Adipose tissue (tissue), 3 donors: ENCODE measurements around the gene SPATA32. TPM values are rescaled to one million over a fixed set of nuclear protein-coding genes. Genes with fewer than 3 reads are reported as not detected.

Experiments used
- H3K27ac ChIP-seq: one replicate; pipeline ENCODE4 v1.5.1; 2013; ENCODE audit warnings: low read depth, low read length
- WGBS, 3 donors: extraction: QIAGEN DNeasy Blood & Tissue Kit; methylation state at CpG; one replicate each; pipeline ENCODE4 v1.1.7; 2013; 5-methylcytosine and 5-hydroxymethylcytosine counted together
- polyA plus RNA-seq, 3 donors: library from polyadenylated mRNA; stranded (reverse); fragments of 200-250 nt; gene quantifications; one replicate each; pipeline ENCODE4 v1.2.3, GENCODE V29; 2013
- donor health status: healthy with polysubstance abuse.
- donor health status: Bipolar disorder and iron deficiency.
- donor health status: healthy.

SPATA32 gene
- polyA plus RNA-seq, 3 donors = 0.05 to 0.07 TPM; not detected in 1

DNA sequence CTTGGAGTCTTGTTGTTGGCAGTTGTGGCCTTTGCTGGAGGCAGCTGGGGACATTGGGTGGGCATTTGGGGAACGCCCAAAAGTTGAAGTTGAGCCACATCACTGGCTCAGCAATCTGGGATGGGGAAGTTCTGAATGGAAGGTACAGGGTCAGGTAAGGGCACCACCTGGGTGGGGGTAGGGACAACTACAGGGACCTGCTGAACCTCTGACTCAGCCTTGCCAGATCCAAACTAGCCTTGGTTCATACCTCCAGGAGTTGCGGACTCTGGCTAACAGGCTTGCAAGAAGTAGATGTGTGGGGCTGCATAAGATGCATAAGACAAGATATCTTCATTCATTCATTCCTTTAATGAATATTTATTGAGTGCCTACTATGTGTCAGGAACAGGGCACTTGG, 24.2 kb downstream of the SPATA32 start:
- 94 to 96% (median 94%) methylated on average over 2 of the region's 2 CpGs for WGBS, 3 donors
- H3K27ac ChIP-seq = no peak overlapping the region

DNA sequence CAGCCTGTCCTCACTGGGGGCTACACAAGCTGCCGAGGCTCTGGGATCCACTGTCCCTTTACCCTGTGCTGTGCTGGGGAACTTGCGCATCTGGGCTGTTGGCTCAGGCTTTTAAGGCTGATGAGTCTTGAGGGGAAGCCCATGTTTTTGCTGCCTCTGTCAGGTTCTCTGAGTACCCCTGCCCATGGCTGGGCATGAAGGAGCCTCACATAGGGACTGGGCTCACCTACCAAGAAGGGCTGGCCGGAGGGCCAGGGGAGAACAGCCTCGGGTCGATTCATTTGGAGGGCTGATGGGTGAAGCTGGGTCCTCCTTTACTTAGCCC, 25.6 kb downstream of the SPATA32 start:
- WGBS, 3 donors = 73 to 88% (median 85%) methylated on average over 5 of the region's 5 CpGs
- H3K27ac ChIP-seq = no peak overlapping the region

DNA sequence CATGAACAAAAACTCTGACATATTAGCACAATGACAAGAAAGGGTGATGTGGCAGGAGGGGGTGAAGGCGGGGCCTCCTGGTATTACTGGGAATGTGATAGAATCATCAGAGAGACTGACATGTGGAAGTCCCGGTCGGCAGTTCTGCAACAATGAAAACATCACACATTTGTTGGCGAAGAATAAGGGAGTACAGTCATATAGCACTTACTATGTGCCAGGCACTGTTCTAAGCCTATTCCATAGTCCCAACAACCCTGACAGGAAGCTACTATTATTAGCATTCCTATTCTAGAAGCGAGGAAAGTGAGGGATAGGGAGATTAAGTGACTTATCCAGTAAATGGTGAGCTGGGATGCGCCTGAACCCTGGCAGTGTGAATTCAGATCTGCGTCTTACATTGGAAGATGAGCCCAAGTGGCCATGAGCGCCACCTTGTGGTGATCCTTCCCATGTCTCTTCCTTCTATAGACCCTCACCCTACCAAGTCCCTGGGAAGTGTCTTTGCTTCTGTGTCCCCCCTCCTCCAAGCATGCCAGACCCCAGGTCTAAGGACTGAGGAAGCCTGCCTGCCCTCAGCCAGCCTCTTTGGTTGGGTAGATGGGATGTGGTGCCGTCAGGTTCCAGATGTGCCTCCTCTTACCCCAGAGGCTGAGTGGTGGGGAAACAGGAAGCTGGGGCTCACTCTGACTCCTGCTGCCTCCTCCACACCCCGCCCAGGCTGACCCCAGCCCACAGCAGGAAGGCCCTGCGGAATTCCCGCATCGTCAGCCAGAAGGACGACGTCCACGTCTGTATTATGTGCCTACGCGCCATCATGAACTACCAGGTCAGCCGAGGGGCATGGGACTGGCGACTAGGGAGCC, 26.2 kb downstream of the SPATA32 start:
- H3K27ac ChIP-seq = no peak overlapping the region
- 46 to 57% (median 55%) methylated on average over 20 of the region's 20 CpGs for WGBS, 3 donors

DNA sequence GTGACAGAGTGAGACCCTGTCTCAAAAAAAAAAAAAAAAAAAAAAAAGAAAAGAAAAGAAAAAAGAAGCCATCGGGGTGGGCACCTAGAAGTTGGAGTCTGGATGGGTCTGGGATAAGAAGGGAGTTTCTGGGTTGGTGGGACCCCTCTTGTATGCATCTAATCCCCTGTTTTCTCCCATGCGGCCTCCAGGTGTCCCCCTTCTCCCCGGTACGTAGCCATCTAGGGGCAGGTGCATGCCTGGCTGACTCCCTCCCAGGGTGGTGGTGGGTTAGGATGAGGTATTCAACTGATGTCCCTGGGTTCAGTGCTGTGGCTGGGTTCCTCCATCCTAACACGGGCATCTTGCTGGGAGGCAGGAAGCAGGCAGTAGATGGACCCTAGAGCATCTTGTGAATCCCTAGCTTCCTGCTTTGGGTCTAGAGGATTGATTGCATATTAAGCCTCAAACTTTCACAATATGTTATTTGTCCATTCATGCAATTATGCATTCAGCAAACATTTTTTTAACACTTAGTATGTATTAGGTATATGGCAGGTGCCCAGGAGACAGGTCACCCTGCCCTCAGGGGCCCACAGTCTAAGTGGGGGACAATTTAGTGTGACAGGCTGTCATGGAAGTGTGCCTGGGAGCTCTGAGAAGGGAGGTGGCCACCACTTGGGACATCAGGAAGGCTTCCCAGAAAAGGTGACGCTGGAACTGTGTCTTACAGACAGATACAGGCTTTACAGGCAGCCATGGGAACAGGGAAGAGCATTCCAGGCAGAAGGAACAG, 27.1 kb downstream of the SPATA32 start:
- H3K27ac ChIP-seq = no peak overlapping the region
- 16 to 49% (median 38%) methylated on average over 6 of the region's 6 CpGs for WGBS, 3 donors

DNA sequence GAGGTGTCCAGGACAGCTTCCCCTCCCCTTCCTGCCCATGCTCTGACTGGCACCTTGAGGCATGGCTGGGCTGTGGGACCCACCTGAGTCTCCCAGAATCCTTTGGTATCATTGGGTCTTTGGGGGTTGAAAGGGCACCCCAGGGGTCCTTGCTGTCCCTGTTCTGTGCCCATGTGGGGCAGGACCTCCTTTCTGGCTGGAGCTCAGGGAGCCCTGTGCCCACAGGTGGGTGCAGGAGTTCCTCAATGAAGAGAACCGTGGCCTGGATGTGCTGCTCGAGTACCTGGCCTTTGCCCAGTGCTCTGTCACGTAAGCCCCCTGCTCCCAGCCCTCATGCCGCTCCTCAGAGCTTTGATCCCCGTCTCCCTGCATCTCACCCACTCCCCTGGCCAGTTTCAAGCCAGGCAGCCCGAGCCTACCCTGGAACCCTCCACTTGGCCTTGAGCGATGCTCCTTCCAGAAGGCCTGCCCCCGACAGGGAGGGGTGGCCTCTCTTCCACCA, 28.4 kb downstream of the SPATA32 start:
- no peak overlapping the region for H3K27ac ChIP-seq
- WGBS, 3 donors = 78 to 94% (median 91%) methylated on average over 8 of the region's 8 CpGs

DNA sequence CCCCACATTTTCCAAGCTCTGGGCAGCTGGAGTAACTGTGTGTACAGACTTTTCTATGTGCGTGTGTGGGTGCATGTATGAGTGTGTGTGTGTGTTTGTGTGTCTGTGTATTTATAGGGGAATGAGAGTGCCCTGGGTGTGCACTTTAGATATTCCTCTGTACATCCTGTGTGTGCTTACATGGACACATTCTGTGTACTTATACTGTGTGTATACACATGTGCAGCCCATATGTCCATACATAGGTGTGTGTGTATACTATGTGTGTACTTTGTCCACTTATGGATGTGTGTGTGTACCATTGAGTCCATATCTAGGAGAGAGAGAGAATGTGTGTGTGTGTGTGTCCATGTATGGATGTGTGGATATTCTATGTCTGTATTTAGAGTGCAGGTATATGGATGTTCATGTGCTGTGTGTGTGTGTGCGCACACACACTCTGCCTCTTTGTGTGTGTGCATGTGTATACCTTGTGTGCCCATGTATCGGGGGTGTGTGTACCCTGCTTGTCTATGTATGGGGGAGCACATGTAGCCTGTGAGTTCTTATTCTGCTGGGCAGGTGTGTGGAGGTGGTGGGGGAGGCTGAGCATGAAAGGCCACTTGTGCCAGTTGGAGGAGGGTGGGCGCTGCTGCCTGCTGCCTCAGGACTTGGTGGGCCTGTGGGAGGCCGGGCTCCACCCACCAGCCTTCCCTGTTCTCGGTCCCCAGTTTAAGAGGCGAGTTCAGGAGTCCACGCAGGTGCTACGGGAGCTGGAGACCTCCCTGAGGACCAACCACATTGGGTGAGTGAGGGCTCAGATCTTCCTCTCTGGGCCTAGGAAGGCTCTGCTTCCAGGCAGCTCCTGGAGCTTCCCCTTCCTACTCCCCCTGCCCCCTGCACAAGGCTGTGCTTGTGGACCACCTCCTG, 29.1 kb downstream of the SPATA32 start:
- WGBS, 3 donors = 93 to 96% (median 94%) methylated on average over 8 to 9 of the region's 9 CpGs
- no peak overlapping the region for H3K27ac ChIP-seq

DNA sequence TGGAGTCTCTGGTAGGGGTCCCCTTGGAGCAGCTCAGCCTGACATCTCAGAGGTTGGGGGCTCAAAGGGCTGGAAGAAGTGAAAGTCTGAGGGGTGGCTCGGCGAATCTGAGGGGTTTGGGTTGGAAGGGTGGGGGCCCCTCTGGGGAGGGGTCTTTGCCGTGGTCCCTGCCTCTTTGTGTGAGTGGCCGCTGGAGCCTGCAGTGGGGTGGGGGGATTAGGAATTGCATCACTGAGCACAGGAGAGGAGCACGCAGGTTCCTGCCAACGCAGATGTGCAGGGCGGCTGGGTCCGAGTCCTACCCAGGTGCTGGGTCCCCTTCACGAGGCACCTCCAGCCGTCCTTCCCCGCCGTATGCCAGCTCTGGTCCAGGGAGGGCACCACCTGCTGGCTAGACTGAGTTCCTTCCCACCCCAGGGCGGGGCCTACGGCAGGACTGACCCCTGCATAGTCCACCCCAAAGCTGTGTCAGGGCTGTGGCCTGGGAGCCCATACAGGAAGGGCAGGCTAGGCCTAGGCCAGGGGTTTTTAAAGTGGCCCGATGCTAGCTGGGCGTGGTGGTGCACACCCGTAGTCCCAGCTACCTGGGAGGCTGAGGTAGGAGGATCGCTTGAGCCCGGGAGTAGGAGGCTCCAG, 30.3 kb downstream of the SPATA32 start:
- H3K27ac ChIP-seq = no peak overlapping the region

DNA sequence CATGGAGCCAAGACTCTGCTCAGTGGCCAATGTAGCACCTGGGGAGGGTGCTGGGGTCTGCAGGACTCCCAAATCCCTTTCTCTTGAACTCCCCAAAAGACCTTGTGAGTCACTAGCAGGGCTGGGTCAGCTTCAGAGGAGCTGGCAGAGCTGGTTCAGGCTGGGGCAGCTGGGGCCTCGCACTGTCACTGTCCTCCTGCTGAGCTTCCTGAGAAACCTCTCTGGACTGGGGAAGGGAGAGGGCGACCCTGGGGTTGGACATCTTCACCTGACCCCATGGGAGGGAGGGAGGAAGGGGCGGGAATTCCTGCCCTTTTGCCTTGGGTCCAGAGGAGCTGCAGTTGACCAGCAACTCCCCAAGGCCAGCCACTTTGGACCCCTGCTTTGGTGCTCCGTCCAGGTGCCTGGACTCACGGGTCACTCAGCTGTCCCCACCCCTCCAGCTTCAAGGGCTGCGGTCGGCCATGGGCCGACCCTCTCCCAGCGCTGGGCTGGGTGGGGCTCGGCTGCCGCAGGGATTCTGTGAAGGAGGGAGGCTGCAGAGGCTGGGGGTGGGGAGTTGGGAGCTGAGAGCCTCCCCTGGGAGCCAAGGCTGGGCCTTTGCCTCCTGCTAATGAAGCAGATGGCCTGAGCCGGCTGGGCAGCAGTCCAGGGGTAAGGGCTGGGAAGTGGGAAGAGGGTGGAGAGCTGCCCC, 31.0 kb downstream of the SPATA32 start:
- 41 to 55% (median 48%) methylated on average over 12 of the region's 12 CpGs for WGBS, 3 donors
- no peak overlapping the region for H3K27ac ChIP-seq

More for the DNA sequence above, 30.3 kb downstream of the SPATA32 start:
- 67 to 79% (median 79%) methylated on average over 17 to 19 of the region's 19 CpGs for WGBS, 3 donors

DNA sequence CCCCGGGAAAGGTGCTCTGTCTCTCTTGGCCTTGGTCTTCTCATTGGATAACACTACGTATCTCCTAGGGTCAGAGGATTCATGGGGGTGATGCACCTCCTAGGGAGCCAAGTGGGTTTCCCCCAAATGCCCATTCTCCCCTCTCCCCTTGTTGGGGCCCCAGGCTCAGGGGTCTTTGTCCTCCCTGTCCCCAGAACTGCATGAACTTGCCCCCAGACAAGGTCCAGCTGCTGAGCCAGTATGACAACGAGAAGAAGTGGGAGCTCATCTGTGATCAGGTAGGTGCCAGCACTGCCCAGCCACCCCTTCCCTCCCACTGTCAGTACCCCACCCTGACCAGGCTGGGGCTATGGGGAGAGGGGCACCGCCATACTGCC, 31.5 kb downstream of the SPATA32 start:
- H3K27ac ChIP-seq = no peak overlapping the region
- 84 to 94% (median 91%) methylated on average over 4 of the region's 4 CpGs for WGBS, 3 donors

DNA sequence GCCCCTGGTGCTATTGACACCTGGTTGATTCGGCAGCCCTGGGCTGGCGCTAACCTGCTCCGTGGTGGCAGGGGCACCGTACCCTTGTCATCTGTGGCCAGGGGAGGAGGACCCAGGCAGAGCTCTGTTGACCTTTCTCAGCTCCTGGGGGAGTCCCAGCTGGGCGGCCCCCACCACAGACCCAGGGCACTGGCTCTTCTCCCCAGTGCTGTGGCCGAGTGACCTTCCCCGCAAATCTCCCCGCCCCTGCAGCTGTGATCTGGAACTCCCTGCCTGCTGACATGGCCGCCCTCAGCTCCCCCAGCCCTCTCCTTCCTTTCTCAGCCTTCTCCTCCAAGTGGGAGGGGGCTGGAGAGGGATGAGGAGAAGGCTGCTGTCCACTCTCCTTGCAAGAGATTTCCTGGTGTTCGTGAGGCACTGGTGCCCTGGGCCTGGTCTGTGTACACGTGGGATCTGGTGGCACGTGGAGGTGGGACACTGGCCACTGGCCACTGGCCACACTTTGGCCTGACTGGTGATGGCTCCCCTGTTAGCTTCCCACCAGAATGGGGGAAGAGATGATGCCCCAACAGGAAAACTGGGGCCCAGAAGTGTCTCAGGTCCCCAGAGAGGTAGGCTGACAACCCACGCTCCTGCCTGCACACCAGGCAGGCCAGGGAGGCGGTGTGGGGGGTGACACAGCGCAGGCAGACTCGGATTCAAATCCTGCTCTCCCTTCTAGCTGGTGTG, 32.0 kb downstream of the SPATA32 start:
- H3K27ac ChIP-seq = peak overlapping the region; percentile 63
- 68 to 86% (median 69%) methylated on average over 15 to 16 of the region's 16 CpGs for WGBS, 3 donors

DNA sequence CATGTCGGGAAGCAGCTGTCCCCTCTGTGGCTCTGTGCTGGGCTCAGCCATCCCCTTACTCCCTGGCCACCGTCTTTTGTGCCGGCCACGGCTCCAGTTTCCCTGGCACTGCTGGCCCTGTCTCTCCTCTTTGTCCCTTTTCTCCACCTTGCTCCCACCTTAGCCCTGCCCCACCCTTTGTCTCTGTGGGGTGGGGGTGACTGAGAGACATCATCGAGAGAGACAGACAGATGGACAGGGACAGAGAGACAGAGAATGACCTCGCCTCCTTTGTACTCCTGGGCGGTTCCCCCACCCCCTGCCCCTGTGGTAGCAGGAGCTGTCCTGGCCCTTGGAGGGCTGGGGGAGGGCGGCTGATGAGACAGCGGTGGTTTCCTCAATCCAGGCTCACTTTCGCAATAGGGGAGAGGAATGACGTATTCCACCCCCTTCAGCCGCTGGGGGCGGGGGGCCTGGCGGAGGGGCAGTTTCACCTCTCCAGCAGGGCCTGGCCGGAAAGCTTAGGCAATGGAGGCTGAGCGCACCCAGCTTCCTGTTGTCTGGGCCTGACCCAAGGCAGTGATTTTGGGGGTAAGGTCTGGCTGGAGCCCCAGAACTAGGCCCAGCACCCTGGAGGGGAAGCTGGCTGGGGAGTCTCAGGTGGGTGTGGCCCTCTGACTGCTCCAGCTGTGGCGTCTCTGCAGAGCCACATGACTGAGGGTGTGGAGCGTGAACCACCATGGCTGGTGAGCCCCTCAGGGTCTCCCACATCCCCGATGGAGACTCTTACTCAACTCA, 32.9 kb downstream of the SPATA32 start:
- WGBS, 3 donors = 23 to 62% (median 29%) methylated on average over 18 to 19 of the region's 19 CpGs
- peak overlapping the region; percentile 63 for H3K27ac ChIP-seq

DNA sequence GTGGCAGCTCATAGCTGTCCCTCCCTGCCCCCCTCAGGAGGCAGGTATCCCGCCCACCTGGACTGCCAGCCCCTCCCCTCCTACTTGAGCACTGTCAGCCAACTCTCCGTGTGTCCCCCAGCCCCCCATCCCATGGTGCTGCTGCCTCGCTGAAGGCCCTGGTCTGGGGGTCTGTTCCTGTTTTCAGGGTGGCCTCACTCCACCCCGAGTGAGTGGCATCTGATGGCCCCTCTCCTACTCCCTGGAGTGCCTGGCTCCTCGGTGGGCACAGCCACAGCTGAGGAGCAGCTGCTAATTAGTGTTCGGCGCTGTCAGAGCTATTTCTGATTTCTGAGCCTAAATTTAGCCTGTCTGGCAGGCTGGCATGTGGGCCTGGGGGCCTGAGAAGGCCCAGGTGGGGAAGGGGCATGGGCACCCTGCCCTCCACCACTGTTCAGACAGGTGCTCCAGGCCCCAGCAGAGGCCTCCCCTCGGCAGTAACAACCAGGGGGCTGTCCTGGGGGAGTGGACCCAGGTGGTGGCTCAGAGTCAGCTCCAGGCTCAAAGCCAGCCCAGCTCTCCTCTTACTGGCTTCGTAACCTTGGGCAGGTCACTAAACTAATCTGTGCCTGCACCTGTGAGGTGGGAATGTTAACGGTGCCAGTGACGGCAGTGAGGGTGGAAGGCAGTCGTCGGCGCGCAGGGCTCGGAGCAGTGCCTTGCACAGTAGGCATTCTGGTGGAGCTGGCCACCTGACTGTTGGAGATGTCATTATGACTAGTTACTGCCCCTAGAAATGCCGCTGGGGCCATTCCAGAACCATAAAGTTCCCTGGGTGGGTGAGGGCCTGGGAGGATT, 33.8 kb downstream of the SPATA32 start:
- peak overlapping the region; percentile 60 for H3K27ac ChIP-seq
- WGBS, 3 donors = 30 to 60% (median 58%) methylated on average over 17 of the region's 17 CpGs

DNA sequence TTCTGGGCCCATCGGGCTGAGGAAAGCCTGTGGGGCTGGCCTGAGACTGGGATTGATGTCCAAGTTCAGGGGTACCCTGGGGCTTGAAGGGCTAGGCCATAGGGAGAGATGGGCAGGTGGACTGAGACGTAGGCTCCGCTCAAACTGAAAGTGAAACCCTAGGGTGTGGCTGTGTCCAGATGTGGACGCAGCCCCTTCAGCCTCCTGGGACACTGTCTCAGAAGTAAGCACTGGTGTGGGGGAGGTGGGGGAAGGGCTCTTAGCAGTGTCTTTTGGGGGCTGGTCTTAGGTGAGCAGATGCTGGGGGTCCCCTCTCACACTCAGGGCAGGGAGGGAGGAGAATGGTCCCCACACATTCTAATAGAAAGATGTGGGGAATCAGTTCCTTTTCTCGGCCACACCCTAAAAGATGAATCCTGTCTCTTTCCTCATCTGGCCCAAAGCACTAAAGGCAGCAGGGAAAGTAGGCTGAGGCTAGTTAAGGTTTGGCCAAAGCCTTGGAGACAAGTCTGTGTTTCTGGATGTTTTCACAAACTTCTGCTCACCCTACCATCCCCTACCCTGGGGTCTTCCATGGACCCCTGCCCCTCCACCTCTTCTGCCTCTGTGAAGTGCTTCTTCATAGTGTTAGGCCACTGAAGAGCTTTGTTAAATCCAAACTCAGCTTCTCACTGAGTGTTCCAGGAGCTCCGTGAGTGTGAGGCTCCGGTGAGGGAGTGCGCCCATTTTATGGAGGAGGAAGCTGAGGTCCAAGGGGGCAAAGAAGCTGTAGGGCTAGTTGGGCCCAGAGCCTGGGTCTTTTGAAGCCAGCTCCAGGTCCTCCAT, 34.6 kb downstream of the SPATA32 start:
- H3K27ac ChIP-seq = peak overlapping the region; percentile 60
- 43 to 84% (median 46%) methylated on average over 8 of the region's 8 CpGs for WGBS, 3 donors

DNA sequence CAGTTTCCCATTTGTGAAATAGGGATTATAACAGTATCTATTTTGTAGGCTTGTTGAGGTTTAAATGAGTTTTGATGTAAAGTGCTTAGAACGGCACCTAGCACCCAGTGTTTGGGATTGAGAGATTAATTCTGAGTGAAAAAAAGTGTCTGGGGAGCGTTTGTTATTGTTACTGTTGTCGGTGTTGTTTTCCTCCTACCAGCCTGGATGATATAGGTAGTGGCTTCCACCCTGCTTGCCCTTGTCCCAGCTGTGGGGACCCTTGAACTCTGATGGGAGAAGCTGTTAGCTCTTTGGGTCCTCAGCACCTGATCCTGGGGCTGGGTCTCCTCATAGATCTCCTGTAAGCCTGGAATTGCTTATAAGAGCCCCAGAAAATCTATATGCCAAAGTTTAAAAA, 35.3 kb downstream of the SPATA32 start:
- WGBS, 3 donors = 53 to 86% (median 56%) methylated on average over 3 of the region's 3 CpGs
- H3K27ac ChIP-seq = peak overlapping the region; percentile 60
